Lower lobe of right lung (tissue), 2 donors: ENCODE measurements around the gene MGAT5. TPM values are rescaled to one million over a fixed set of nuclear protein-coding genes. Genes with fewer than 3 reads are reported as not detected.

ENCODE experiments used
- ATAC-seq, 2 donors: fragments of 200-7000 bp; cut with Tn5 transposase; one replicate each; pipeline ENCODE4 v1.9.1; 2020 to 2022; ENCODE audit warnings: mild to moderate bottlenecking in 2 of 2, moderate library complexity in 2 of 2
- DNase-seq: peaks from one replicate; pipeline ENCODE4 v3.0.0-alpha.2; 2020
- H3K27ac ChIP-seq: fragments of 200-600 bp; one replicate; pipeline ENCODE4 v1.8.0; 2022
- H3K27me3 ChIP-seq: fragments of 200-600 bp; one replicate; pipeline ENCODE4 v1.8.0; 2022; ENCODE audit warnings: low read depth
- H3K36me3 ChIP-seq: fragments of 200-600 bp; one replicate; pipeline ENCODE4 v1.8.0; 2022; ENCODE audit warnings: mild to moderate bottlenecking
- H3K4me1 ChIP-seq: fragments of 200-600 bp; one replicate; pipeline ENCODE4 v1.8.0; 2022
- H3K4me3 ChIP-seq: fragments of 200-600 bp; one replicate; pipeline ENCODE4 v1.8.0; 2022; ENCODE audit warnings: mild to moderate bottlenecking
- H3K9me3 ChIP-seq: fragments of 200-600 bp; one replicate; pipeline ENCODE4 v1.8.0; 2022
- intact Hi-C: fragments of 100-400 bp; cut with DNase I; formaldehyde crosslinking; loops from one replicate; pipeline ENCODE4 v1.11.0; 2022
- total RNA-seq: library from RNA; stranded (reverse); fragmentation: NEBNext Ultra II Directional; extraction: Animal tissue kit (Norgen Biotek cat#: 25700); gene quantifications from one replicate; pipeline ENCODE4 v1.2.1, GENCODE V29; 2021
- TF ChIP-seq, protein P1 (sequence below): fragments of 200-600 bp; IDR thresholded peaks from one replicate; pipeline ENCODE4 v1.8.0; 2022; ENCODE audit warnings: antibody characterized with exemption, mild to moderate bottlenecking
- donor health status: DM: no; HTN: yes; CAD: no; lungs with severe emphysema.

Gene MGAT5
- total RNA-seq, 1 donor from 2014 or later: 61.7 TPM

GRCh38 chr2:134362740-134363139 lies 108.9 kb downstream of the MGAT5 start:
- ATAC-seq (no peak), DNase-seq (no peak)
- Histone ChIP-seq H3K36me3 (peaks cover 17% of the 10 kb centered on the region), H3K4me1 (peaks cover 15% of the 10 kb centered on the region), H3K9me3 (no peaks in the 10 kb centered on the region), H3K27ac (no peak overlapping the region), H3K27me3 (no peaks in the 10 kb centered on the region), H3K4me3 (no peak overlapping the region)
- TF ChIP-seq, protein P1, sequence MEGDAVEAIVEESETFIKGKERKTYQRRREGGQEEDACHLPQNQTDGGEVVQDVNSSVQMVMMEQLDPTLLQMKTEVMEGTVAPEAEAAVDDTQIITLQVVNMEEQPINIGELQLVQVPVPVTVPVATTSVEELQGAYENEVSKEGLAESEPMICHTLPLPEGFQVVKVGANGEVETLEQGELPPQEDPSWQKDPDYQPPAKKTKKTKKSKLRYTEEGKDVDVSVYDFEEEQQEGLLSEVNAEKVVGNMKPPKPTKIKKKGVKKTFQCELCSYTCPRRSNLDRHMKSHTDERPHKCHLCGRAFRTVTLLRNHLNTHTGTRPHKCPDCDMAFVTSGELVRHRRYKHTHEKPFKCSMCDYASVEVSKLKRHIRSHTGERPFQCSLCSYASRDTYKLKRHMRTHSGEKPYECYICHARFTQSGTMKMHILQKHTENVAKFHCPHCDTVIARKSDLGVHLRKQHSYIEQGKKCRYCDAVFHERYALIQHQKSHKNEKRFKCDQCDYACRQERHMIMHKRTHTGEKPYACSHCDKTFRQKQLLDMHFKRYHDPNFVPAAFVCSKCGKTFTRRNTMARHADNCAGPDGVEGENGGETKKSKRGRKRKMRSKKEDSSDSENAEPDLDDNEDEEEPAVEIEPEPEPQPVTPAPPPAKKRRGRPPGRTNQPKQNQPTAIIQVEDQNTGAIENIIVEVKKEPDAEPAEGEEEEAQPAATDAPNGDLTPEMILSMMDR: no peak
- intact Hi-C loops: no loop called here

- TF ChIP-seq, protein P1: no peak
- Histone ChIP-seq H3K36me3 (peaks cover 17% of the 10 kb centered on the region), H3K27me3 (no peaks in the 10 kb centered on the region), H3K9me3 (no peaks in the 10 kb centered on the region), H3K27ac (no peak overlapping the region), H3K4me3 (no peak overlapping the region), H3K4me1 (no peaks in the 10 kb centered on the region)
- DNase-seq: no peak
- intact Hi-C loops: no loop called here
- ATAC-seq: no peak
Measured at GRCh38 chr2:134365356-134365755, 111.5 kb downstream of the MGAT5 start.

DNA sequence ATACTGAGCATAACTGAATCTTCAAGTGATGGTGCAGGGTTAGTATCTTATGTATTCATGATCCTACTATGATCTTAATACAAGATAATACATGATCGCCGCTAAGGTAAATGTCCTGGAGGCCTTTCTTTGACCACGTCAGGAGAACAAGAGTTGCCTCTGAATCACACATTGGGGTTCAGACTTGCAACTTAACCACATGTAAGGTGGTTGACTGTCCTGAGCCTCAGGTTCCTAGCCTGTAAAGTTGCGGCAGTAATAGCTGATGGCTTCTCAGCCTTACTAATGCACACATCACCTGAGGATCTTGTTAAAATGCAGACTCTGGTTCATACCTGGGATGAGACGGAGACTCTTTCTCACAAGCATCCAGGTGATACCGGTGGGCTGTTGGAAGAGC lies 112.5 kb downstream of the MGAT5 start:
- Histone ChIP-seq H3K9me3 (no peaks in the 10 kb centered on the region), H3K4me1 (no peaks in the 10 kb centered on the region), H3K27ac (no peak overlapping the region), H3K4me3 (no peak overlapping the region), H3K27me3 (no peaks in the 10 kb centered on the region), H3K36me3 (peaks cover 17% of the 10 kb centered on the region)
- intact Hi-C loops: no loop called here
- DNase-seq (no peak), ATAC-seq (no peak)
- TF ChIP-seq, protein P1: no peak

- ATAC-seq (no peak), DNase-seq (no peak)
- intact Hi-C loops: no loop called here
- Histone ChIP-seq H3K9me3 (no peaks in the 10 kb centered on the region), H3K27ac (no peak overlapping the region), H3K36me3 (peaks cover 16% of the 10 kb centered on the region), H3K4me1 (no peaks in the 10 kb centered on the region), H3K4me3 (no peak overlapping the region), H3K27me3 (no peaks in the 10 kb centered on the region)
- TF ChIP-seq, protein P1: no peak
Measured at GRCh38 chr2:134367213-134367612, 113.3 kb downstream of the MGAT5 start.

- H3K4me3 ChIP-seq: no peak overlapping the region
- TF ChIP-seq, protein P1: no peak
- H3K4me1 ChIP-seq: peaks cover 10% of the 10 kb centered on the region
- ATAC-seq (no peak), DNase-seq (no peak)
- H3K27me3 ChIP-seq: no peaks in the 10 kb centered on the region
- no peak overlapping the region for H3K27ac ChIP-seq
- peaks cover 6% of the 10 kb centered on the region for H3K36me3 ChIP-seq
- intact Hi-C loops: no loop called here
- H3K9me3 ChIP-seq: no peaks in the 10 kb centered on the region
Measured at GRCh38 chr2:134368009-134368817, 114.3 kb downstream of the MGAT5 start.
